ENCODE results near the gene RNF115.

GRCh38 chr1:145804235-145805045, 19.5 kb downstream of the RNF115 start:
- TF ChIP-seq ETV6 (CRISPR knock-in tag; conservative IDR thresholded peaks at IDR 0.05) (no peak), NFE2L2 (IDR thresholded peaks at IDR 0.05; ENCODE audit: low read length) (no peak), SIX1 (CRISPR knock-in tag; IDR thresholded peaks at IDR 0.05; ENCODE audit: borderline replicate concordance) (no peak), ZNF768 (CRISPR knock-in tag; IDR thresholded peaks at IDR 0.05) (no peak), AHR (CRISPR knock-in tag; IDR thresholded peaks at IDR 0.05) (no peak), REST (IDR thresholded peaks at IDR 0.05; ENCODE audit: borderline replicate concordance in 1 of 2, low read depth in 1 of 2, low read length in 2 of 2) (no peak), ATF7-NPFF (CRISPR knock-in tag; IDR thresholded peaks at IDR 0.05; ENCODE audit: low read depth) (no peak), ZFP1 (CRISPR knock-in tag; IDR thresholded peaks at IDR 0.05) (no peak)

Data from HepG2 (cell line).